Brain pericyte (primary cell): ENCODE data around the gene PDCD4.

Experiments used
- DNase-seq: peaks from one replicate; pipeline ENCODE4 v3.0.0-alpha.2; 2012; ENCODE audit warnings: low read depth, low spot score

The PDCD4 gene

DNA sequence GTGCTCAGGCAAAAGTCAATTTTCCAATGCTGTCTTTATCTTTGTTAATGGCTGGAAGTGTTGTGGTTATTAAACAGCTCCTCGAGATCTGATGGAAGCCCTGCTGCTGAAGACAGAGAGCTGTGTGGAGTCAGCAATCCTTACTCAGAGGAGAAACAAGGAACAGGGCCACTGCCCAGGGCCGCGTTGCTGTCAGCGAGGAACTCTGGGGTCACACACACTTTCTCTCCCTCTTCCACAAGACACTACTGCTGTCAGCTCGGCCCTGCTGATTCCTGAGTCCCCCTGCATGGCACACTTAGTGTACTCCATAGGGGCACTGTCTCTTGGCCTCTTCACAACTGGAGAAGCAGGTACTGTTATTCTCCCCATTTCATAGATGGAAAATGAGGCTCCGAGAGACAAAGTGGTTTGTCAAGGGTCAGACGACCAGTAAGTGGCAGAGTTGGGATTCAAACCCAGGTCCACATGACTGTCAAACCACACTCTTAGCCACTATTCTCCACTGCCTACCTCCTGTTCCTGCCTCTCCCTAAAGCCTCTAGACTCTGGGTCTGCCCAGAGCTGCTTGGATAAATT, 29.3 kb upstream of the PDCD4 start:
- DNase-seq = no peak

DNA sequence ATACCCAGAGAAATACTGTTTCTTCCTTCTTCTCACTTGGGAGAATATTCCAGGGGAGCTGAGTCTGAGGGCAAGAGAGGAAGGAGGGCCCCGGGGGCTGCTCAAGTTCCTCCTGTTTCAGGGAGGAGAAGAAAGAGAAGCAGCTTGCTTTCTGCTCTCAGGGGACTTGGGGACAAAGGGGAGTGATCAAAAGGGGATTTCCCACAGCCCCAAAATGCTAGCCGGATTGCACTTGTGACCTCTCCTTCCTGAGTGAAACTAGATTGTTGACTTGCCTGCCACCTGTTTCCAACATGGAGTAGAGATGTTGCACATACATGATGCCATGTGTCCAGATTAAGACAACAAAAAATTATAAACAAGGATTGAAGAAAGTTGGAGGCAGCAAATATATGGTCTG, 28.7 kb upstream of the PDCD4 start:
- DNase-seq = no peak

DNA sequence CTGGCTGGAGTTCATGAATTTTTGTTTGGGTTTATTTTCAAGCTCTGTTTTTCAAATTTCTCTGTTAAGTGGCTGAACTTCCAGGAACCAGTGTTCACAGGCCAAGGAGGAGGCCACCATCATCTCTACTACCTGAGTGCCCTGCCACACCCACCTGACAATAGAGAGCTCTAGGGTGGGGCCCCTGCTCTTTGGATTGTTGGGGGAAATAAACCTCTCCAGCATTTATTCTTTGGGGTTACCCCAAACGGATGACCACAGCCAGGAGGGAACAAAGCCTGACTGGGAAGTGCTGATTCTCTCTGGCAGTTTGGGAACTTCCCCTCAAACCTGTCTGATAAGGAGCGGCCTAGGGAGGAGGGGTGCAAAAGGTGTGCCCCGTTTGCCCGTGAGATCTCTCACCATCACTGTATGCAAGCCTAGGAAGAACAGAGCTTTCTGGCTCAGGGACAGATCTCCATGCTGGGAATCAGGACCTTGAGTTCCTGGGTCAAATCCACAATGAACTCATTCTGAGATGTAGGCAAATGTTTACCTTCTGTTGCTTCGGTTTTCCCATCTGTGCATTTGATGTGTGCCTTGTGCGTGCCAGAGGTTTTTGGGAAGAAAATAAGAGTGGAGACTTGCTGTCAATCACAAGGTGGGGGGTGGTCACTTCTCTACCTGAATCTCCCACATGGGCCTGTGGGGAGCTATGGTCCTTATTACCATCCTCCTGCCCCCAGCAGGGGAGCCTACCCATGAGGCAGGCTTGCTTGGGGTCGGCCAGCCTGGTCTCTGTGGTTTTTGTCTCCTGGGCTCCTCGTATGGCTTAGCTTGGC, 27.7 kb upstream of the PDCD4 start:
- no peak for DNase-seq

DNA sequence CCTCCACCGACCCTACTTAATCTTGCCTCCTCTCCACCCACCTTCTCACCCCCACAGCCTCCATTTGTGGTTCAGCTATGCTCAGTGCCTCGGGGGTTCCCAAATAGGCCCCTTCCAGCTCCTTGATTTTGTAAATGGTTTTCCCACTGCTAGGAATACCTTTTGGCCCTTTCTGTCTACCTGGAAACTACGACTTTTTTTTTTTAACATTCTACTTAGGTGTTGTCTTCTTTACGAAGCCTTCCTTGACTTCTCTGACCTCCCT, 27.2 kb upstream of the PDCD4 start:
- no peak for DNase-seq

DNA sequence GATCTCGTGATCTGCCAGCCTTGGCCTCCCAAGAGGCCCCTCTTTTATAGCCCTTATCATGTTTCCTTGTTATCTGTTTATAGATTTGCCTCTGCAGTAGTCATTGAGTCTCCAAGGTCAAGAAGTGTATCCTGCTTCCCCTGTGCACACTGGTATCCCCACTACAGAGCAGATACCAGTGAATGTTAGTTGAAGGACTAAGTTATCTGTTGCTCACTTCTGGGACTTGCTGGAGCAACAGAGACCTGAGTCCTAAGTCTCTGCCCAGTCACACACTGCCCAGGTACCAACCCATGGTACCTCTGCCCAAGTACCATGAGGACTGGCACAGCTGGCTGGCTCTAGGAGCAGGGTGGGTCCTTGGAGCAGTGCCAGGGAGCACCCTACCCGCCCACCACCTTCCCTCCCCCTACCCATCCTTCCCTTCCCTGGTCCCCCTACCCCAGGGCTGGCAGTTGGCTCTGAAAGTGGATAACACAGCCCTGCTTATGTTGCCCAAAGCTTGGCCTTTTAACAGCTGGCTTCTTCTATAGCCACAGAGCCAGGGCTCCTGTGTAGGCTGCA, 26.5 kb upstream of the PDCD4 start:
- DNase-seq = no peak

DNA sequence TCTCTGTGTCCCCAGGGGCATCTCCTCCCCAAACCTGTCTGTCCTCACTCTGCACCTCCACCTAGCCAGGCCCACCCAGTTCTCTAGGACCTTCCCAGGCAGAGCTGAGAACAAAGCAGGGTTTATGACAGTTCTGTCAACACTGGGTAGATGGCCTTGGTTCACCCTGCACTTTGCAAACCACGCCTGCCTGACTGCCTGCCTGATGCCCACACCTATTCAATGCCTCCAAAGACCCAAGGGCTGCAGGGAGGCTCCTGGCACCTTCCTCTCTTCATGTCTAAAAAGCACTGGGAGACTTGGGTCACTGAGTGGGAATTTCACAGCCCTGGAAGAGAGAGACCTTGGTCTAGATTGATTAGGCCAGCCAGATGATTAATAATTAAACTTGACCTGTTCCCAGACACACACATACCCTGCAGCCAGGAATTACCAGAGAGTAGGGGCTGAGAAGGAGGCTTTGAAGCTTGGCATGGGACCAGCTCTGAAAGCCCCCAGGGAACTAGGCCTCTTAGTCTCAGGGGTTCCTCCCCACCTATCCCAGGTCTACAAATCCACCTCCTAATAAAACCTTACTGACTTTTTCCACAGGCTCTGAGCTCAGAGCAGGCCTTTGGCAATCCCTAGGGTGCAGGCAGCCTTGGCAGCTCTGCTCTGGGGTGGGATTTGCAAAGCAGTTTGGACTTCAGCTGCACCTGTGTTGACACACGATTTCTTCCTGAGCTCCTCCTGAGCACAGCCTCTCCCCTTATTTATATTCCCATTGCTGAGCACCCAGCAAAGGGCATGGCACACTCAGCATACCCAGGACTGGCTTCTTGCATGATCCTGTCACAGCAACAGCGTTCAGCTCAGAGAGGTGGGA, 25.7 kb upstream of the PDCD4 start:
- no peak for DNase-seq

DNA sequence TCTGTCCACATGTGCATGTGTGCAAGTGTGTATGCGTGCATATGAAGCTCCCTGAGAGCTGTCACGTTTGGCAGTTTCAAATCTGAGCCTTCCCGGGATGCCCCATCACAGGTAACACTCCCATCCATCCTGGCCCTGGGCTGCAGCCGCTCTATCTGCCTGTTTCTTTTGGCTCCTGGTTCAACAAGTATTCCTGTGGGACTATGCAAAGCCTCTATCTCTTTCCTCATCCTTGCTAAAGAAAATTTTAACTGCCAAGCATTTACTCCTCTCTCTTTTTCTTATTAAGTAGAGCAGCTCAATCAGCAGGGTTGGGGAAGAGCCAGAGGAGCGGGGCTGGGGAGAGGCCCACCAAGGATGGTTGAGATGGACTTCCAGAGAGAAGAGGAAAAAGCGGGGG, 24.4 kb upstream of the PDCD4 start:
- no peak for DNase-seq

DNA sequence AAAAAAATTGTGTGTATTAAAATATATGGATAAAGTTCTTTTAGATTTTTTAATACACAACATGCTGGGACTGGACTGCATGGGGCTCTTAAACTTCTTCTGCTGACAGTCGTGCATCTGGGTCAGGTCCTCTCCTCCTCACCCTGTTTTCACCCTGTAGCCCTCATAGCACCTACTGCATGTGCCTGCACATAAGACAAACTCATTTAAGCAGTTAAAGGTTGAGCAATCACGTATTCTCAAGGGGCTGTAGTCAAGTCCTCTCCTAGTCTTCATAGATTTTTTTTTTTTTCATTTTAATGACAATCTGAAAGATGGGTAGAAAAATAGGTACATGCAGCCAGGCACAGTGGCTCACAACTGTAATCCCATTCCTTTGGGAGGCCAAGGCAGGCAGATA, 23.6 kb upstream of the PDCD4 start:
- no peak for DNase-seq

DNA sequence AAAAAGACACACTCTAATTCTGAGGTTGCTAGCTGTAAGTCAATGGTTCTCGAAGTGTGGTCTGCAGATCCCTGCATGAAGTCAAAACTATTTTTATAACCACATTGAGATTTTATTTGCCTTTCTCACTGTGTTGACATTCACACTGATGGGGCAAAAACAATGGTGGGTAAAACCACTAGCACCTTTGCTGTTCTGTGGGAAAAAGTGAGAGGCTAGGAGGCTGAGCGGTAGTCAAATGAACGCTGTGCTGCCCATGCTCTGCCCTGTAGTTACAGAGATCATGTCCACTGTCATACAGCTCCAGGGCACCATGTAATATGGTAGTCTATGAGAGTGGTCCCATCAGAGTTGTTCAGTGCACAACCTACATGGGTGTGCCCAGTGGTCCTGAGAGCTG, 21.6 kb upstream of the PDCD4 start:
- no peak for DNase-seq

DNA sequence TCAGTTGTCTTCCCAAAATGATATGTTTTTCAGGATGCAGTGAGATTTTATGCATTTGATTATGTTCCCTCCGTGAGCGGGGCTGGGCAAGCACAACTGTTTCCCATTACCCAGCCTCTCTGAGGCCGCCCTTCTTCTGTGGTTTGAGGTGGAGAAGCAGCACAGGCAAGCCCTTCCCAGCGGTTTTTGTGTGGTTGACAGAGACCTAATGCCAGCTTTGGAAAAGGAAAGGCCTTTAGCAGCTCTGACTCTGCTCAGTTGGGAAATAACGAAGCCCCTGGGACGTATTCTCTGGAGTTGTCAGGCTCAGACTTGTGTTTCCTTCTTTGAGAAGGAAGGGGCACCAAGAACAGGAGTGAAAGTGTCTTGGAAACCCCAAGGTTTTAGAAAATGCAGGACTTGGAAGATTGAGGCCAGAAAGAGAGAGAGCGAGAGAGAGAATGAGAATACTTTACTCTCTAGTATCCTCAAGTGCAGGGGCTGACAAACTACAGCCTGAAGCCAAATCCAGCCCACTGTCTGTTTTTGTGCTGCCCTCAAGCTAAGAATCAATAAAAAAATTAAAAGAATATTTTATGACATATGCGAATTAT, 20.6 kb upstream of the PDCD4 start:
- DNase-seq = no peak

DNA sequence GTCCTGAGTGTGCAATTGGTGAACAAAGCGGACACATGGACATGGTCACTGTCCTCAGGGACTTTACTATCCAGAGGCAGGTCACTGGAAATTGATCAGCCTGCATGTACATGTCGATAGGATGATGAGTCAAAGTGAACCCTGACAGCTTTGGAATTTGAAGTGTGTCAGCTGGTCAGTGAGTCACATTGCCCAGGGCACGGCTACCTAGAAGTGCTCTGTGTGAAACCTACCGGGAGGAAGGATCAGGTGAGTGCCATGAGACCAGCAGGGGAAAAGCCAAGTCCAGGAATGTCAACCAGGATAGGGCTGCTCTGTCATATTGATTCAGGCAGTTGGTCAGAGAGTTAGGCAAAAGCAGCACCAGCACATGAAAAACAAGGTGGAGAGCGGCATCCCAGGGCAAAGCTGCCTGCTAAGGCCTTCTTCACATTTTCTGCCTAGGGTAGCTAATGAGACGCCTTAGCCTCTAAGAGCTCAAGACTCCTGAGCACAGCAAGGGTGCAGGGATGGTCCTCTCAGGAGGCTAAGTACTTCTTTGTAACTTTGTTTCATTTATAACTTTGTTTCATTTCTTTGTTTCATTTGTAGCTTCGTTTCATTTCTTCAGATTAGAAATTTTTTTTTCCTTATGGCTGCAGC, 19.4 kb upstream of the PDCD4 start:
- no peak for DNase-seq

DNA sequence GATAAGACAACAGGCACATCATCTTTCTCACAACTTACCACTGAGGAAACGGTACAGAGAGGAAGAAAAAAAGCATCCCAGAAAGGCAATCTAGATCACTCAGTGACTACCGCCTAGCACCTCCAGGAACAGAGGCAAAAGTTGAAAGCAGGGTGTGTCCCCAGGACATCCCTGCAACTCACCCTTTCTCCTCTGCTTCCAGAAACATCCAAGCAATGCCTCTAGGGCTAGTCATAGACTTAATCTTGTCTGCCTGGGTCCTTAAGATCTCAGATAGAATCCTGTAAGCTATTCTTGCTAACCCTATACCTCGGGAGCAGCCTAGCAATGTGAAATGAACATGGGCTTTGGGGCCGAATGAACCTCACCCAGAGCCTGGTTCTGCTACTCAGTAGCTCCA, 18.8 kb upstream of the PDCD4 start:
- DNase-seq = no peak

DNA sequence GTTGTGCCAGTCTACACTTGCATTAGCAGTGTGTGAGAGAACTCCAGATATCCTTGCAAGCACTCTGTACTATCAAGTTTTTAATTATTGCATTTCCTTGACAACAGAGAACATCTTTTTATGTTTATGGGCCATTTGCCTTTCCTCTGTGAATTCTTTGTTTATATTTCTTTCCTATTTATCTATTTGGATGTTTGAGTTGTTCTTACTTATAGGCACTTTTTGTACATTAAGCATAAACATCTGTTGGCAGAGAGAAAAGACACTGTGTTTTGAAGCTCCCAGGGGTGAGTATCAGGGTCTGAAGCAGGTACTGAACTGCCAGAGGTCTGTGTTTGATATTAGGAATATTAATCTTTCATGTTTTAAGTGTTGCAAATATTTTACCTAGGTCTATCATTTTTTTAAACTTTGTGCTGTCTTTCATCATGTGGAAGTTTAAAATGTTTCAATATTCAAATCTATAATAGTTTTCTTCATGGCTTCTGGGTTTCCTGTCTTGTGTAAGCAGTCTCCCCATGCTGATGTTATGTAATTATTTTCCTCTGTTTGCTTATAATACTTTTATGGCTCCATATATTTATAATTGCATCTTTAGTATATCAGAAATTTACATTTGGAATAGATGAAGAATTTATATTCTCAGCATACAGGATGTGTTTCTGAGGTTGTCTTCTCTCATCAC, 17.7 kb upstream of the PDCD4 start:
- DNase-seq = no peak

DNA sequence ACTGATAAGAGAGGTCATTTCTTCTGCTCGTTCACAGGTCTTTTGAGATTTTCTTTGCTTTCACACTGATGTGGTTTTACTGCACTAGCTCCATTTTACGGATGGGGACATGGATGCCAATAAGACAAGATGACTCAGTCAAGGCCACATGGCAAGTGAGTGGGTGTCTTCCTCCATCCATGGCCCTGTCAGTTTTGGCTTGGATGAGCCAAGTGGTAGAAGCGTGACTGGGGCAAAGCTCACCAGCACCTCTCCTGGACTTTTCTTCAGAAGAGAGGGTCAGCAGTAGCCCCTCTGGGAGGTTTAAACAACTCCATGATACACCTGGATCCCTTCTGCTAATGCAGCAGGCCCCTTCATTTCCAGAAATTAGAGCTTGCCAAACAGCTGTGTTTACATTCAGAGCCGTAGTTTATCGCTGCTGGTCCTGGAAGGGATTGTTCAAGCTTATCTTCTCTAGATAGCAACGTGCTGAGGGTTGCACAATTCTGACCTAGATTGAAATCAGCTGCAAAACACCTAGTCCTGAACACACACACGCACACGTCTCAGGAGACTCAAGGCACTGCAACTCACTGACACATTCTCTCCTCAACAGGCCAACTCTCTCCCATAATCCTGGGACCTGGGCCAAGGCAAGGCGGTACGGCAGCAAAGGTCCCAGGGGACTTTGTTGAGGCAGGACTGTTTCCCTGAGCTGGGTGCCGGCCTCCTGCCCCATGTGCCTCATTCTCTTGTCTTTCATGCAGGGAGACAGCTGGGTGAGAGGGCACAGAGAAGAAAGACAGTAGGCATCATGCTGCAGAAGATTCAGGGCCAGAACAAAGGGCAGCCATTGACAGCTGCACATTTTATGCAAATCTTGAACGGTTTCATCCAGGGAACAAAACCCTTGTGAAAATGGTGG, 14.2 kb upstream of the PDCD4 start:
- no peak for DNase-seq

DNA sequence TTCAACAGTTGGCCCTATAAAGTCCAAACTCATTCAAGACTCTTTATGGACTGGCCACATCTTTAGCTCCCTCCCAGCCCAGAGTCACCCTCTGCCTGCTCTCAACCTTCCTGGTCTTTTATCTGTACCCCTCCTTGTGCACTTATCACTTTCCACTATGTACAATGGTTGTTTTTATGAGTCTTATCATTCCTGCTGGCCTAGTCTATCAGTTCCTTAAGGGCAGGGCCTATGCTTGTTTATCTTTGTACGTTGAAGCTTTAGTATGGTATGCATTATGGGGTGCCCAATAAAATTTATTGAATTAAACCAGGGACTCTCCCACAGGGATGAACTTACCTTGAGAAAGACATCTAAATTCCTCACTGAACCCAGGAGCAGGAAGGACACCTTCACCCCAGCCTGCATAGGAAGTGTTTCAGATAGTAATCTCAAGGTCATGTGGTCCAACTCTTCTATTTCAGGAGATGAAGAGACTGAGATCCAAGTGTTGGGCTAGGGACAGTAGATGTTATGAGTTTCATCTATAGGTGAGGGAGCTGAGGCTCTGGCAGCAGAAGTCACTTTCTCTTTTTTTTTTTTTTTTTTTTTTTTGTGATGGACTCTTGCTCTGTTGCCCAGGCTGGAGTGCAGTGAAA, 13.3 kb upstream of the PDCD4 start:
- DNase-seq = no peak

DNA sequence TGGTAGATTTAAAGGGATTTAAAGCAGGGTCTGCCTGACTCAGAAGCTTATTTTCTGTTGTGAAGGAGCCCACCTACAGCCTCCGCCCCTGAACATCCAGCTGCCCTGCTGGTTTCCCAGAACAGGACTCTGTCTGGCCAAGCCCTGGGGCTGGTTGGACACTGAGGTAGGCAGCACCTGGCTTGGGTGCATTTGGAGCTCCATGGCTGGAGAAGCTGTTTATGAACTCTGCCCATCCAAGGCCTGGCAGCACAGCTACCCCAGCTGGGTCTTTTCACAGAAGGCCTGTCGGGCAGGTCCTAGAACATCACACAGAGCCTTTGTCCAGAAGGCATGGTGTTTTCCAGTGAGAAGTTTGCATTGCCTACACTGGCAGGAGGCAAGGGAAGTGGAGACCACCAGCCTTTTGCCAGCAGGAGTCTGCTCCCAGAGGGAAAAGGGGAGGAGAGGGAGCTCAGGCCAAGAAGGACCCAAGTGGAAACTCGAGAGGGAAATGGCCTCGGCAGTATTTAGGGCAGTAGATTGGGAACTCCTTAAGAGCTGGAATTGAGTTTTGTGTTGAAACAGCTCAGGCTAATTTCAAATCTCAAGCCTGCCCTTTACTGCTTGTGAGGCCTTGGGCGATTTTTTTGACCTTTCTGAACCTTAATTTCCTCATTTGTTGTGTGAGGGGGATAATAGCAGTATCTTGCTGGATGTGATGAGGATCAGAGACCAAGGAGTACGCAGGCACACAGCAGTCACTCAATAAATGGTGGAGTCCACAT, 12.3 kb upstream of the PDCD4 start:
- DNase-seq = no peak

DNA sequence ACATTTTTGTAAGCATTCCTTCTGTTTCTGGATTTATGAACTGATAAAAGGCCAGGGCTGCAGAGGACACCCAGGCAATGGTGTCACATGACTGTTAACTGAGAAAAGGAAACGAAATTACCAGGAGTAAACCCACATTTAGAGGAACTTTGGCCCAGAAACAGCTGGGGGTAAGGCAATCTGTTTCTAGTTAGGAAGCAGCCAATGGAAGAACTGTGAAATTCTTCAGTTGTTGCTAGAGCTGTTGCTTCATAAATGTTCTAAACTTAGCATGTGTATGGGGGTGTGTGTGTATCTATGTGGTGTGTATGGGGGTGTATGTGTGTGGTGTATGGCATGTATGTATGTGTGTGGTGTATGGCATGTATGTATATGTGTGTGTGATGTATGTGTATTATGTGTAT, 11.8 kb upstream of the PDCD4 start:
- peak; percentile 69 for DNase-seq

DNA sequence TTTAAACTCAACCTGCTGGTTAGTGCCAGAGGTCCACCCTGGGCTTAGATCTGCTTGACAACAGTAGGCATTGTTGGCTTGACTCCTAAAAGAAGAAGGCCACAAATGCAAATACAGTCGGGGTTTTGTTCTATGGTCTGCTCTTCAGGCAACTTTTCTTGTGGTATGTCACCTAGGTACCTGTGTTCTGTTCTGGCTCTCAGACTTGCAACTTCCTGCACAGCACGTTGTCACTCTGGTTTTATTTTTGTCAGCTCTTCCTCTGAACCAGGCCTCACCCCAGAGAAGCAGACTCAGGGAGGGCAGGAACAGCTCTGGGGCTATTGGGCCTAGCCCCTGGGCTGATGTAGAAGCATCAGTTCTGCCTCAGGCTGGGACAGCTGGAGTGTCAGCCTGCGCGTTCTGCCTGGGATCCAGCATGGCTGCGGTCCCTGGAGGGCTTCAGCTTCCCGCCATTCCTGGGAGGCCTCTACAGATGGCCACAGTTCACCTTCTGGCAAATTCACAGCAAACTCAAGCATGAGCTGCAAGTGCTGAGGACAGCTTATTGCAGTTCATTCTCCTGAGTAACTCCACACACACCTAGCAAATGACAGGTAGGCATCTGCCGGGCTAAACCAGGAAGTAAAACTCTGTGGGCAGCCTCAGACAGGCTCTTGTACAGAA, 11.0 kb upstream of the PDCD4 start:
- no peak for DNase-seq
